Osteoblast (primary cell): Measurements from ENCODE around the gene CP. TPM values are rescaled to one million over a fixed set of nuclear protein-coding genes. Genes with fewer than 3 reads are reported as not detected.

Experiments
- DNase-seq: peaks from one replicate; pipeline ENCODE4 v3.0.0; 2011; ENCODE audit warnings: low spot score, mixed read lengths; ENCODE audit not compliant: insufficient read length; ENCODE audit errors: missing footprints
- H2AFZ ChIP-seq: 2 replicates; pipeline ENCODE4 v1.6.0; 2011; ENCODE audit warnings: mild to moderate bottlenecking, low read length
- H3K27ac ChIP-seq: 2 replicates; pipeline ENCODE4 v1.5.1; 2011; ENCODE audit warnings: mild to moderate bottlenecking, low read depth, low read length, moderate library complexity
- H3K27me3 ChIP-seq: 2 replicates; pipeline ENCODE4 v1.6.0; 2012; ENCODE audit warnings: mild to moderate bottlenecking, control low read depth, inconsistent platforms, low read length, moderate library complexity; ENCODE audit not compliant: insufficient read depth
- H3K36me3 ChIP-seq: 2 replicates; pipeline ENCODE4 v1.5.1; 2011; ENCODE audit warnings: mild to moderate bottlenecking, low read length, control low read depth, moderate library complexity; ENCODE audit not compliant: insufficient read depth
- H3K4me1 ChIP-seq: 2 replicates; pipeline ENCODE4 v1.5.1; 2011; ENCODE audit warnings: mild to moderate bottlenecking, low read length, control low read depth, moderate library complexity; ENCODE audit not compliant: insufficient read depth
- H3K4me2 ChIP-seq: 2 replicates; pipeline ENCODE4 v1.6.0; 2011; ENCODE audit warnings: mild to moderate bottlenecking, low read length; ENCODE audit not compliant: insufficient read depth
- H3K4me3 ChIP-seq: fragments of 200-600 bp; sonication (generic); 3 replicates; pipeline ENCODE4 v1.5.1; 2012; ENCODE audit warnings: mild to moderate bottlenecking, low read length, inconsistent platforms; ENCODE audit not compliant: insufficient read depth
- H3K79me2 ChIP-seq: 2 replicates; pipeline ENCODE4 v1.6.0; 2012; ENCODE audit warnings: mild to moderate bottlenecking, low read length, control low read depth, inconsistent platforms; ENCODE audit not compliant: insufficient read depth
- H3K9me3 ChIP-seq: 2 replicates; pipeline ENCODE4 v1.5.1; 2011; ENCODE audit warnings: low read depth, low read length, control low read depth
- H4K20me1 ChIP-seq: 2 replicates; pipeline ENCODE4 v1.6.0; 2012; ENCODE audit warnings: mild to moderate bottlenecking, low read length, control low read depth; ENCODE audit not compliant: insufficient read depth
- CTCF ChIP-seq: IDR thresholded peaks from 2 replicates; pipeline ENCODE4 v1.5.1; 2011; ENCODE audit warnings: mild to moderate bottlenecking, low read depth, low read length, moderate library complexity; ENCODE audit errors: extremely low read depth
- total RNA-seq: library from RNA; depleted of rRNA; stranded (reverse); fragments of >200 nt; gene quantifications from 2 replicates; pipeline ENCODE4 v1.2.3, GENCODE V29; 2012

The CP gene
- total RNA-seq, 1 donor = 1.4 TPM

GRCh38 chr3:149174901-149175300 is 46.7 kb downstream of the CP start:
- Histone ChIP-seq H3K27ac (no peak overlapping the region), H3K79me2 (no peaks in the 10 kb centered on the region), H3K4me3 (no peak overlapping the region), H3K36me3 (peaks cover 16% of the 10 kb centered on the region), H3K4me2 (no peak overlapping the region), H3K9me3 (no peaks in the 10 kb centered on the region), H4K20me1 (no peaks in the 10 kb centered on the region), H2AFZ (no peak overlapping the region), H3K27me3 (no peaks in the 10 kb centered on the region), H3K4me1 (peaks cover 17% of the 10 kb centered on the region)
- TF ChIP-seq CTCF = no peak
- DNase-seq = no peak

GRCh38 chr3:149170672-149171071 is 51.0 kb downstream of the CP start:
- no peaks in the 10 kb centered on the region for H3K9me3 ChIP-seq
- no peak overlapping the region for H2AFZ ChIP-seq
- no peaks in the 10 kb centered on the region for H3K4me1 ChIP-seq
- no peak for DNase-seq
- no peaks in the 10 kb centered on the region for H3K79me2 ChIP-seq
- H3K4me2 ChIP-seq = no peak overlapping the region
- H3K27ac ChIP-seq = no peak overlapping the region
- TF ChIP-seq CTCF = no peak
- H3K36me3 ChIP-seq = peaks cover 25% of the 10 kb centered on the region
- no peaks in the 10 kb centered on the region for H4K20me1 ChIP-seq
- no peaks in the 10 kb centered on the region for H3K27me3 ChIP-seq
- H3K4me3 ChIP-seq = no peak overlapping the region

DNA sequence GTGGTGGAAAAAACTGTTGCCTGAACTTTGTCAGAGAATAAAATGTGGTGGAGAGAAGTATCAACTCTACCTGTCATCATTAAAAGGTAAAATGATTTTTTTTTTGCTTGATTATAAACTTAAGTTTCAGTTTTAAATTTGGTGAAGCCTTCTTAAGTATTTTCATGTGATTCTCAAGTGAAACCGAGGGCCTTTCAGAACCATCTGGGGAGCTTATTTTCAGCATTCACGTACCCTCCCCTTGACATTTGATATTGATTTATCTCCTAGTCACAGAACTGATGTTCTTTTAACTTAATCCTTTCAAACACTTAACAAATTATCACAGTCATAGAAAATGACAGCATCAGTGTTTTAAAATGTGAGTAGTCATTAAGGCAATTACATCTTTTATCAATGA is 53.7 kb downstream of the CP start:
- H3K79me2 ChIP-seq = no peaks in the 10 kb centered on the region
- H3K4me1 ChIP-seq = no peaks in the 10 kb centered on the region
- no peaks in the 10 kb centered on the region for H4K20me1 ChIP-seq
- H3K36me3 ChIP-seq = peaks cover 30% of the 10 kb centered on the region
- H3K4me3 ChIP-seq = no peak overlapping the region
- no peaks in the 10 kb centered on the region for H3K9me3 ChIP-seq
- no peak overlapping the region for H3K4me2 ChIP-seq
- no peak for DNase-seq
- H2AFZ ChIP-seq = no peak overlapping the region
- H3K27me3 ChIP-seq = no peaks in the 10 kb centered on the region
- TF ChIP-seq CTCF = no peak
- H3K27ac ChIP-seq = no peak overlapping the region

DNA sequence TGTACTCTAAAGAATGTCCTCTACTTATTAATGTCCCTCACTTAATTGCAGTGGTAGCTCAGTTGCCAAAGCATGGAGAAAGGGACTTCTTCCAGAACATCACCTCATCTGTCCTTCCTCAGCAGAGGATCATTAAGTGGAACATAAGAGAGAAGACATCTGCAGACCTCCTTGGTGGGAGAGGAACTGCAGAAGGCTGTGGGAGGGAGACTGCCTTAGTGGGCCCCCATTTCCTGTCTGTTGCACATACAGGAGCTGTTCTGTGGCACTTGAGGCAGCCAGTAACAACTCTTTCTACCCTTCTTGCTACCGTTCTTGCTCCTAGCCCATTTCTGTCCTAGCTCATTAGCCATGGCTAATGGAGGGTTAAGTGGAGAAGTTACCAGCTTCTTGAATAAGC is 58.6 kb downstream of the CP start:
- H3K36me3 ChIP-seq = peaks cover 45% of the 10 kb centered on the region
- DNase-seq = no peak
- no peaks in the 10 kb centered on the region for H4K20me1 ChIP-seq
- peaks cover 5% of the 10 kb centered on the region for H3K4me1 ChIP-seq
- no peak overlapping the region for H2AFZ ChIP-seq
- H3K4me3 ChIP-seq = no peak overlapping the region
- H3K9me3 ChIP-seq = no peaks in the 10 kb centered on the region
- TF ChIP-seq CTCF = no peak
- no peaks in the 10 kb centered on the region for H3K79me2 ChIP-seq
- H3K27ac ChIP-seq = no peak overlapping the region
- H3K27me3 ChIP-seq = no peaks in the 10 kb centered on the region
- H3K4me2 ChIP-seq = no peak overlapping the region
